GM12874 (cell line): ENCODE measurements around the gene MED16.

ENCODE experiments used
- TF ChIP-seq, protein P1 (sequence below): IDR thresholded peaks from 2 replicates; pipeline ENCODE4 v1.5.1; 2011; ENCODE audit warnings: low read depth, mild to moderate bottlenecking, control low read depth, low read length, moderate library complexity; ENCODE audit not compliant: insufficient read depth

MED16 gene, protein sequence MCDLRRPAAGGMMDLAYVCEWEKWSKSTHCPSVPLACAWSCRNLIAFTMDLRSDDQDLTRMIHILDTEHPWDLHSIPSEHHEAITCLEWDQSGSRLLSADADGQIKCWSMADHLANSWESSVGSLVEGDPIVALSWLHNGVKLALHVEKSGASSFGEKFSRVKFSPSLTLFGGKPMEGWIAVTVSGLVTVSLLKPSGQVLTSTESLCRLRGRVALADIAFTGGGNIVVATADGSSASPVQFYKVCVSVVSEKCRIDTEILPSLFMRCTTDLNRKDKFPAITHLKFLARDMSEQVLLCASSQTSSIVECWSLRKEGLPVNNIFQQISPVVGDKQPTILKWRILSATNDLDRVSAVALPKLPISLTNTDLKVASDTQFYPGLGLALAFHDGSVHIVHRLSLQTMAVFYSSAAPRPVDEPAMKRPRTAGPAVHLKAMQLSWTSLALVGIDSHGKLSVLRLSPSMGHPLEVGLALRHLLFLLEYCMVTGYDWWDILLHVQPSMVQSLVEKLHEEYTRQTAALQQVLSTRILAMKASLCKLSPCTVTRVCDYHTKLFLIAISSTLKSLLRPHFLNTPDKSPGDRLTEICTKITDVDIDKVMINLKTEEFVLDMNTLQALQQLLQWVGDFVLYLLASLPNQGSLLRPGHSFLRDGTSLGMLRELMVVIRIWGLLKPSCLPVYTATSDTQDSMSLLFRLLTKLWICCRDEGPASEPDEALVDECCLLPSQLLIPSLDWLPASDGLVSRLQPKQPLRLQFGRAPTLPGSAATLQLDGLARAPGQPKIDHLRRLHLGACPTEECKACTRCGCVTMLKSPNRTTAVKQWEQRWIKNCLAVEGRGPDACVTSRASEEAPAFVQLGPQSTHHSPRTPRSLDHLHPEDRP

DNA sequence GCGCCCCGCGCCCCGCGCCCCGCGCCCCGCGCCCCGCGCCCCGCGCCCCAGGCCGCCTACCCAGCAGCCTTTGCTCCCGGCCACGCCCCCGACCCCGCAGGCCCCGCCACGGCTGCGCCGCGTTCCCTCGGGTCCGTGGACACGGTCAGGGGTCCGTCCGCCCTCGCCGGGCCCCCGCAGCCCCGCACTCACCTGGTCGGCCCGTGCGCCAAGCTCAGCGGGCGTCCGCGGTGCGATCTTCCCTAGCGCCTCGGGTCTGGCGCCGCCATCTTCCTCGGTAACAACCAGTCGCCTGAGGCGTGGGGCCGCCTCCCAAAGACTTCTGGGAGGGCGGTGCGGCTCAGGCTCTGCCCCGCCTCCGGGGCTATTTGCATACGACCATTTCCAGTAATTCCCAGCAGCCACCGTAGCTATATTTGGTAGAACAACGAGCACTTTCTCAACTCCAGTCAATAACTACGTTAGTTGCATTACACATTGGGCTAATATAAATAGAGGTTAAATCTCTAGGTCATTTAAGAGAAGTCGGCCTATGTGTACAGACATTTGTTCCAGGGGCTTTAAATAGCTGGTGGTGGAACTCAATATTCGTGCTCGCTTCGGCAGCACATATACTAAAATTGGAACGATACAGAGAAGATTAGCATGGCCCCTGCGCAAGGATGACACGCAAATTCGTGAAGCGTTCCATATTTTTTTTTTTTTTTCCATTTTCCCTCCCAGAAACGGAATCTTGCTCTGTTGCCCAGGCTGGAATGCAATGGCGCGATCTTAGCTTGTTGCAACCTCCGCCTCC, at the start of gene MED16, which contains the start of gene RNU6-9:
Gene MED16, minus strand, starts transcription at position 294 of the 796 bp plus-strand sequence. CDS start 2,056 bp downstream, outside the sequence.
Gene RNU6-9, plus strand, starts transcription at position 591 of the 796 bp plus-strand sequence.
- TF ChIP-seq, protein P1, sequence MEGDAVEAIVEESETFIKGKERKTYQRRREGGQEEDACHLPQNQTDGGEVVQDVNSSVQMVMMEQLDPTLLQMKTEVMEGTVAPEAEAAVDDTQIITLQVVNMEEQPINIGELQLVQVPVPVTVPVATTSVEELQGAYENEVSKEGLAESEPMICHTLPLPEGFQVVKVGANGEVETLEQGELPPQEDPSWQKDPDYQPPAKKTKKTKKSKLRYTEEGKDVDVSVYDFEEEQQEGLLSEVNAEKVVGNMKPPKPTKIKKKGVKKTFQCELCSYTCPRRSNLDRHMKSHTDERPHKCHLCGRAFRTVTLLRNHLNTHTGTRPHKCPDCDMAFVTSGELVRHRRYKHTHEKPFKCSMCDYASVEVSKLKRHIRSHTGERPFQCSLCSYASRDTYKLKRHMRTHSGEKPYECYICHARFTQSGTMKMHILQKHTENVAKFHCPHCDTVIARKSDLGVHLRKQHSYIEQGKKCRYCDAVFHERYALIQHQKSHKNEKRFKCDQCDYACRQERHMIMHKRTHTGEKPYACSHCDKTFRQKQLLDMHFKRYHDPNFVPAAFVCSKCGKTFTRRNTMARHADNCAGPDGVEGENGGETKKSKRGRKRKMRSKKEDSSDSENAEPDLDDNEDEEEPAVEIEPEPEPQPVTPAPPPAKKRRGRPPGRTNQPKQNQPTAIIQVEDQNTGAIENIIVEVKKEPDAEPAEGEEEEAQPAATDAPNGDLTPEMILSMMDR = no peak

DNA sequence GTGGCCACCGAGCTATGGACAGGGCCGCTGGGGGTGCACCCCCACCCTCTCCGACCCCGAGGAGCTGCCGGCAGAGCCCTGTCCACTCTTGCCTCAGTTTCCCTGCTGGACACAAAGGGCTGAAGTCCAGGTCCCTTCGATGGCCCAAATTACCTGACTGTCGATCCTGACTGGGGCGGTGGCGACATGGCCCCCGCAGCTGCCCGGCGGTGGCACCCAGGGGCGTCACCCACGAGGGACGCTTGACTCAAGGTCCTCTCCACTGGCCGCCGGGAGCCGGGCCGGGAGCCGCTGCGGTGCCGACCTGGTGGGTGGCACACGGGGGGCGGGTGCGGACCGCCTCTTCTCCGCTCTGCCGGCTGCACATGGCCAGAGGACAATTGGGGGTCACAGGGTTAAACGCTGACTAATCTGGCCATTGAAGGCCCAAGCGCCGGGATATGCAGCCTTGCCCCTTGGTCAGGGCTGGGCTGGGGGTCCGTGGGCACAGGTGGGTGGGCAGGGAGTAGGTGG, 49.2 kb upstream of the MED16 start:
- TF ChIP-seq, protein P1 = no peak

DNA sequence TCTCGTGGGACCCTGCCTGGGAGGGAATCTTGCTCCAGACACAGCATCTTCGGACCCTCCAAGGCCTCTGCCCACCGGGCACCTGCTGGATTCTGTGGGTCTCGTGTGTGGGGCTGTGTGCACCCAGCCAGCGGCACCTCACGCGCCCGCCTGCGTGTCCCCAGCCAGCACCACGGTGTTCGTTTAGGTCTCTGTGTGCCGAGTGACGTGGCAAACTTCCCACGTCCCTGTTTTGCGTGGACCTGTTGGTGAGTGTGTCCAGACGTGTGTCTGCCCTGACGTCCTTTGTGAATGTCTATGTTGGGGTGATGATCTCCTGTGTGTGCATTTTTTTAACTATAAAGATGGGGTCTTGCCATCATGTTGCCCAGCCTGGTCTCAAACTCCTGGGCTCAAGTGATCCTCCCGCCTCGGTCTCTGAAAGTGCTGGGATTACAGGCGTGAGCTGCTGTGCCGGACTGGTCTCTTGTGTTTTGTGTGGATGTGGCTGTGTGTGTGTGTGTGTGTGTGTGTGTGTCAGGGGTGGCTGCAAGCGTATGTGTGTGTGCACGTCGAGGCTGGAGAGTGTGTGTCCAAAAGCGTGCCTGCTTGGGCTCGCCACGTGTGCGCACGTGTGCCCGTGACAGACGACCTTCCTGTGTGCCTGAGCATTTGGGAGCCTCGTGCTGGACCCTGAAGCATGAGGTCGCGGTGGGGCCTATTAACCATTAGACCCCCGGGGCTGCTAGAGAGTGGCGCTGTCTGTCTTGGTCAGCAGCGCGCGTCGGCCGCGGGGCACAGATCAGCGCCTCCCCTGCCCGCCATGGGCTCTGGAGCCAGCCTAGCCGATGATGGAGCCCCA, 48.5 kb upstream of the MED16 start:
- TF ChIP-seq, protein P1 = no peak

DNA sequence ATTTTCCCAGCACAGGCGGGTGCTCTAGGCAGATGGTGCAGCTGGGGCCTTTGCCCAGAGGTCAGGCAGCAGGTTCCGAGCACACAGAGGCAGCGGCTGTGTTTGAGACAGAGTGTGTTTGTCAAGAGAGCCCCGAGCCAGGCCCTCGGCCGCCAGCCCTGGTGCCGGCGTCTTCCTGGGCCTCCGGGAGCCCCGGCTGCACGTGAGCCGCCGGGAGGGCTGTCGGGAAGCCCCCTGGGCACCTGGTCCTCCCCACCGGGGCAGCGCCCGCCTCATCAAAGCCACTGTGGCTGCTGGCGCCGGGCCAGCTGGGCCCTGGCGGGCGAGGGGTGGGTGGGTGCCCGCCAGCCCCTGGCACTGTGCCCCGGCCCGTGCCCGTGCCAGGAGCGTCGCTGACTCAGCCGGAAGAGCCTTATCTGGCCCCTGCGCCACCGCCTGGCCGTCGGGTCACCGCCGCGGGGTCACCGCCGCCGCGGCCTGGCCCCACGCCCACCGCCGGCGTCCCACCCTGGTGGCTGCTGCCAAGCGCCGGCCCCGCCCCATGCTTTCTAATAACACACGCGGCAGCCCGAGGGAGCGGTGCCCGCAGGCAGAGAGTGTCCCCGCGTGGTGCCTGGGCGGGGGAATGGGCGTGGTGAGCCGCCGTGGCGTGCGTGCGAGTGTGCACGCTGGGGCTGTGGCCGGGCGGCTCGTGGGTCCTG, 47.8 kb upstream of the MED16 start:
- TF ChIP-seq, protein P1 = 0 out of 2 replicates have a peak, but pooled peaks have one; percentile 10

DNA sequence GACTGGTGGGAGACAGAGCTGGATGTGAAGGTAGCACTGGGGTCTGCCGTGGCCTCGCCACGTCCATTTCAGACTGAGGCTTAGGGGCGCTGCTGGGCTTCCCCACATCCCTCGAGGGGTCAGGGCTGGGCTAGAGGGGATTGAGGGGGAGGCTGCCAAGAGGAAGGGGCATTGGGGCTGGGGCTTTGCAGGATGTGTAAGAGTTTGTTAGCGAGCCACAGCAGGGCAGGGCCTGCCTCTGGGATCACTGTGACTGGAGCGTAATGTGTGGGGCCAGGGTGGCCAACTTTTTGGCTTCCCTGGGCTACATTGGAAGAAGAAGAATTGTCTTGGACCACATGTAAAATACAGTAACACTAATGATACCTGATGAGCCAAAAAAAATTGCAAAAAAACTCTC, 46.9 kb upstream of the MED16 start:
- TF ChIP-seq, protein P1 = no peak

DNA sequence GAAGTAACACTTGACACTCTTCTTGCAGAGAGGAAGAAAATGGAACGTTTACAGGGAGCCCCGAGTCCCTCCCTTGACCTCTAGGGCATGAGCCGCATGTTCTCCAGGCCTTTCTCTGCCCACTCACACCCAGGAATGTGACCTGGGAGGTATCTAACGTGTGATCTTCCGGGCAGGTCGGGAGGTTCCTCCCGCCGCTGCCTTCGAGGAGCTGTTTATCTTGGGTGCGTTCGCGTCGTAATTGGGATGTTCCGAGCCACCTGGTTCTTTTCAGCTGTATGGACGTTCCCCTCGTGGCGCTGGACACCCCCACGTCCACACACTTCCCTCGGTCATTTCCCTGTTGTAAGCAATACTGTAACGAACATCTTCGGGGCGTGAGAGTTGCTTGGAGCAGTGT, 46.5 kb upstream of the MED16 start:
- TF ChIP-seq, protein P1 = no peak
